ENCODE results near the gene ZCCHC2.

DNA sequence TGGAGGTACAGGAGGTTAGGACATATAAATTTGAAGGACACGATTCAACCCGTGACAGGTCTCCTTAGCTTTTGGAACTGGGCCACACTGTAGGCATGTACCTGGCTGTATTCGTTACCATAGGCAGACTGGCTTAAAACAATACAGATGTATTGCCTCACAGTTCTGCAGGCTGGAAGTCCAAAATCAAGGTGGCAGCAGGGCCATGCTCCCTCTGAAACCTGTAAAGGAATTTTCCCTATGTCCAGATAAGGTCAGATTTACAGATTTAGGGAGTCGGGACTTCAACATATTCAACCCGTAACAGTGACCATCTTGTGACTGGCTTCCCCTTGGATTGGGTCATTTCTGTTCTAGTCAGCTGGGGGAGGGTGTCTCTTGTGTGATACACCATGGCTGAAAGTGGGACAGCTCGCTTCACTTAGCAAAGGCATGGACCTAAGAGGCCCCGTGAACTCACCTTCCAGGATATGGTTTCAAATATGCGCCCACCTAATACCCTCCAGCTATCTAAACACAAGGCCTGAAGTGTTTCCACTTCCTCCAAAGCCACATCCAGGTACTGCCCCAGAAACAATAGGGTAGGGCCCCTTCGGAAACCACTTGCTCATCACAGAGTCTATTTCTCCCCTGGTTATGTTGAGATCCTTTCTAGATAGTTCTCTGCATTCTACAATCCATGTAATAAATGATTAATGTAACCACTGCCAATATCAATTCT is 85.0 kb downstream of the ZCCHC2 start:
- TF ChIP-seq, protein P1, sequence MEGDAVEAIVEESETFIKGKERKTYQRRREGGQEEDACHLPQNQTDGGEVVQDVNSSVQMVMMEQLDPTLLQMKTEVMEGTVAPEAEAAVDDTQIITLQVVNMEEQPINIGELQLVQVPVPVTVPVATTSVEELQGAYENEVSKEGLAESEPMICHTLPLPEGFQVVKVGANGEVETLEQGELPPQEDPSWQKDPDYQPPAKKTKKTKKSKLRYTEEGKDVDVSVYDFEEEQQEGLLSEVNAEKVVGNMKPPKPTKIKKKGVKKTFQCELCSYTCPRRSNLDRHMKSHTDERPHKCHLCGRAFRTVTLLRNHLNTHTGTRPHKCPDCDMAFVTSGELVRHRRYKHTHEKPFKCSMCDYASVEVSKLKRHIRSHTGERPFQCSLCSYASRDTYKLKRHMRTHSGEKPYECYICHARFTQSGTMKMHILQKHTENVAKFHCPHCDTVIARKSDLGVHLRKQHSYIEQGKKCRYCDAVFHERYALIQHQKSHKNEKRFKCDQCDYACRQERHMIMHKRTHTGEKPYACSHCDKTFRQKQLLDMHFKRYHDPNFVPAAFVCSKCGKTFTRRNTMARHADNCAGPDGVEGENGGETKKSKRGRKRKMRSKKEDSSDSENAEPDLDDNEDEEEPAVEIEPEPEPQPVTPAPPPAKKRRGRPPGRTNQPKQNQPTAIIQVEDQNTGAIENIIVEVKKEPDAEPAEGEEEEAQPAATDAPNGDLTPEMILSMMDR (IDR thresholded peaks at IDR 0.05): no peak
- TF ChIP-seq POLR2A (IDR thresholded peaks at IDR 0.05): no peak
